K562 (cell line): Measurements from ENCODE around the gene COG4. TPM values are rescaled to one million over a fixed set of nuclear protein-coding genes. Genes with fewer than 3 reads are reported as not detected.

Experiments
- MAFK ChIP-seq: IDR thresholded peaks from 2 replicates; pipeline ENCODE4 v1.6.1; 2011; ENCODE audit warnings: low read length, improper control_type of control experiment
- MCM3 ChIP-seq: fragments of 450-650 bp; IDR thresholded peaks from 2 replicates; pipeline ENCODE4 v1.6.1; 2016
- POLR3A ChIP-seq: IDR thresholded peaks from 2 replicates; pipeline ENCODE4 v1.6.1; 2011; ENCODE audit warnings: borderline replicate concordance, mild to moderate bottlenecking, moderate library complexity; ENCODE audit not compliant: insufficient read length, insufficient read depth; ENCODE audit errors: extremely low read depth
- ZBTB11 ChIP-seq, 3 experiments: fragments of 200-800 bp in 1 of 3; fragments of 250-450 bp in 1 of 3; fragments of 450-650 bp in 1 of 3; sonication (Bioruptor Pico) in 1 of 3; sonication (Bioruptor generic) in 1 of 3; formaldehyde crosslinking in 1 of 3; IDR thresholded peaks; 2 replicates each; pipeline versions ENCODE4 v1.6.1 to v1.8.0; 2016 to 2022; ENCODE audit warnings: mild to moderate bottlenecking in 2 of 3, missing genetic modification characterization in 2 of 3, missing compliant biosample characterization in 1 of 3, moderate library complexity in 1 of 3
- ZNF41 ChIP-seq: fragments of 250-450 bp; sonication (Bioruptor Pico); conservative IDR thresholded peaks from 2 replicates; pipeline ENCODE4 v1.4.0; 2020; ENCODE audit warnings: mild to moderate bottlenecking
- ZNF695 ChIP-seq: fragments of 450-650 bp; formaldehyde crosslinking; IDR thresholded peaks from 2 replicates; pipeline ENCODE4 v1.4.0; 2020; ENCODE audit warnings: mild to moderate bottlenecking, moderate library complexity
- ZNF696 ChIP-seq: fragments of 250-450 bp; sonication (Bioruptor Pico); conservative IDR thresholded peaks from 2 replicates; pipeline ENCODE4 v1.4.0; 2020; ENCODE audit warnings: mild to moderate bottlenecking, moderate library complexity
- polyA plus RNA-seq, 8 experiments: library from polyadenylated mRNA; depleted of rRNA in 4 of 8; stranded (reverse) in 5 of 8; unstranded in 3 of 8; fragments of >200 nt; fragmentation: Nextera tagmentation in 2 of 8; fragmentation: Illumina TruSeq in 1 of 8; extraction: Ambion mirVana in 2 of 8; extraction: Trizol in 1 of 8; gene quantifications; 2 replicates each; pipeline versions ENCODE4 v1.2.1 to v1.2.3, GENCODE V29; 2011 to 2014; ENCODE audit warnings: inconsistent platforms in 1 of 8, missing spikeins in 1 of 8
- total RNA-seq, 7 experiments: library from RNA; depleted of rRNA in 6 of 7; stranded (reverse); fragments of >200 nt in 6 of 7; fragmentation: Illumina TruSeq in 2 of 7; extraction: Trizol in 2 of 7; gene quantifications; 2 replicates each; pipeline versions ENCODE4 v1.2.1 to v1.2.3, GENCODE V29; 2011 to 2021; ENCODE audit warnings: low replicate concordance in 1 of 7
- TF ChIP-seq, protein P1 (sequence below): fragments of 450-650 bp; IDR thresholded peaks from 2 replicates; pipeline ENCODE4 v1.6.1; 2016; ENCODE audit warnings: mild to moderate bottlenecking, moderate library complexity

Gene COG4
- total and polyA plus RNA-seq, 9 of the 15 experiments (the other 6 are each of a cell fraction or from before 2014, with no cell fraction given): 13.7 to 73.9 (median 44.2) TPM

DNA sequence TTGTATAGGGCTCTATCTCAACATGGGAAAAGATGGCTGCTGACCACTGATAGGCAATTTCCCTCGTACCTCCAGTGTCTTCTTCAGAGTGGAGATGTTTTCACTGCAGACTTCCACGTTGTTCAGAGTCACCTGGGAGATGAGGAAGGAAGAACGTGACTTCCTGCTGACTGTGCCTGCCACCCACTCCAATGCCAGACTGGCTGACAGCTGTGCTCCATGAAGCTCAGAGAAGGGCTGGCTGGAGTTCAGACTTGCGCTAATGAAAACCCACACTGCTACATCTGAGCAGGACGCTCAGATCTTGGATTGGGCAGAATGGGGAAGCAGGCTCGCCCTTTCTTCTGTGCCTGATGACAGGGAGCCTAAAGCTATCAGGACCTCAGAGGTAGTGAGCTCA lies 33.1 kb downstream of the COG4 start (continued):
- TF ChIP-seq, protein P1, sequence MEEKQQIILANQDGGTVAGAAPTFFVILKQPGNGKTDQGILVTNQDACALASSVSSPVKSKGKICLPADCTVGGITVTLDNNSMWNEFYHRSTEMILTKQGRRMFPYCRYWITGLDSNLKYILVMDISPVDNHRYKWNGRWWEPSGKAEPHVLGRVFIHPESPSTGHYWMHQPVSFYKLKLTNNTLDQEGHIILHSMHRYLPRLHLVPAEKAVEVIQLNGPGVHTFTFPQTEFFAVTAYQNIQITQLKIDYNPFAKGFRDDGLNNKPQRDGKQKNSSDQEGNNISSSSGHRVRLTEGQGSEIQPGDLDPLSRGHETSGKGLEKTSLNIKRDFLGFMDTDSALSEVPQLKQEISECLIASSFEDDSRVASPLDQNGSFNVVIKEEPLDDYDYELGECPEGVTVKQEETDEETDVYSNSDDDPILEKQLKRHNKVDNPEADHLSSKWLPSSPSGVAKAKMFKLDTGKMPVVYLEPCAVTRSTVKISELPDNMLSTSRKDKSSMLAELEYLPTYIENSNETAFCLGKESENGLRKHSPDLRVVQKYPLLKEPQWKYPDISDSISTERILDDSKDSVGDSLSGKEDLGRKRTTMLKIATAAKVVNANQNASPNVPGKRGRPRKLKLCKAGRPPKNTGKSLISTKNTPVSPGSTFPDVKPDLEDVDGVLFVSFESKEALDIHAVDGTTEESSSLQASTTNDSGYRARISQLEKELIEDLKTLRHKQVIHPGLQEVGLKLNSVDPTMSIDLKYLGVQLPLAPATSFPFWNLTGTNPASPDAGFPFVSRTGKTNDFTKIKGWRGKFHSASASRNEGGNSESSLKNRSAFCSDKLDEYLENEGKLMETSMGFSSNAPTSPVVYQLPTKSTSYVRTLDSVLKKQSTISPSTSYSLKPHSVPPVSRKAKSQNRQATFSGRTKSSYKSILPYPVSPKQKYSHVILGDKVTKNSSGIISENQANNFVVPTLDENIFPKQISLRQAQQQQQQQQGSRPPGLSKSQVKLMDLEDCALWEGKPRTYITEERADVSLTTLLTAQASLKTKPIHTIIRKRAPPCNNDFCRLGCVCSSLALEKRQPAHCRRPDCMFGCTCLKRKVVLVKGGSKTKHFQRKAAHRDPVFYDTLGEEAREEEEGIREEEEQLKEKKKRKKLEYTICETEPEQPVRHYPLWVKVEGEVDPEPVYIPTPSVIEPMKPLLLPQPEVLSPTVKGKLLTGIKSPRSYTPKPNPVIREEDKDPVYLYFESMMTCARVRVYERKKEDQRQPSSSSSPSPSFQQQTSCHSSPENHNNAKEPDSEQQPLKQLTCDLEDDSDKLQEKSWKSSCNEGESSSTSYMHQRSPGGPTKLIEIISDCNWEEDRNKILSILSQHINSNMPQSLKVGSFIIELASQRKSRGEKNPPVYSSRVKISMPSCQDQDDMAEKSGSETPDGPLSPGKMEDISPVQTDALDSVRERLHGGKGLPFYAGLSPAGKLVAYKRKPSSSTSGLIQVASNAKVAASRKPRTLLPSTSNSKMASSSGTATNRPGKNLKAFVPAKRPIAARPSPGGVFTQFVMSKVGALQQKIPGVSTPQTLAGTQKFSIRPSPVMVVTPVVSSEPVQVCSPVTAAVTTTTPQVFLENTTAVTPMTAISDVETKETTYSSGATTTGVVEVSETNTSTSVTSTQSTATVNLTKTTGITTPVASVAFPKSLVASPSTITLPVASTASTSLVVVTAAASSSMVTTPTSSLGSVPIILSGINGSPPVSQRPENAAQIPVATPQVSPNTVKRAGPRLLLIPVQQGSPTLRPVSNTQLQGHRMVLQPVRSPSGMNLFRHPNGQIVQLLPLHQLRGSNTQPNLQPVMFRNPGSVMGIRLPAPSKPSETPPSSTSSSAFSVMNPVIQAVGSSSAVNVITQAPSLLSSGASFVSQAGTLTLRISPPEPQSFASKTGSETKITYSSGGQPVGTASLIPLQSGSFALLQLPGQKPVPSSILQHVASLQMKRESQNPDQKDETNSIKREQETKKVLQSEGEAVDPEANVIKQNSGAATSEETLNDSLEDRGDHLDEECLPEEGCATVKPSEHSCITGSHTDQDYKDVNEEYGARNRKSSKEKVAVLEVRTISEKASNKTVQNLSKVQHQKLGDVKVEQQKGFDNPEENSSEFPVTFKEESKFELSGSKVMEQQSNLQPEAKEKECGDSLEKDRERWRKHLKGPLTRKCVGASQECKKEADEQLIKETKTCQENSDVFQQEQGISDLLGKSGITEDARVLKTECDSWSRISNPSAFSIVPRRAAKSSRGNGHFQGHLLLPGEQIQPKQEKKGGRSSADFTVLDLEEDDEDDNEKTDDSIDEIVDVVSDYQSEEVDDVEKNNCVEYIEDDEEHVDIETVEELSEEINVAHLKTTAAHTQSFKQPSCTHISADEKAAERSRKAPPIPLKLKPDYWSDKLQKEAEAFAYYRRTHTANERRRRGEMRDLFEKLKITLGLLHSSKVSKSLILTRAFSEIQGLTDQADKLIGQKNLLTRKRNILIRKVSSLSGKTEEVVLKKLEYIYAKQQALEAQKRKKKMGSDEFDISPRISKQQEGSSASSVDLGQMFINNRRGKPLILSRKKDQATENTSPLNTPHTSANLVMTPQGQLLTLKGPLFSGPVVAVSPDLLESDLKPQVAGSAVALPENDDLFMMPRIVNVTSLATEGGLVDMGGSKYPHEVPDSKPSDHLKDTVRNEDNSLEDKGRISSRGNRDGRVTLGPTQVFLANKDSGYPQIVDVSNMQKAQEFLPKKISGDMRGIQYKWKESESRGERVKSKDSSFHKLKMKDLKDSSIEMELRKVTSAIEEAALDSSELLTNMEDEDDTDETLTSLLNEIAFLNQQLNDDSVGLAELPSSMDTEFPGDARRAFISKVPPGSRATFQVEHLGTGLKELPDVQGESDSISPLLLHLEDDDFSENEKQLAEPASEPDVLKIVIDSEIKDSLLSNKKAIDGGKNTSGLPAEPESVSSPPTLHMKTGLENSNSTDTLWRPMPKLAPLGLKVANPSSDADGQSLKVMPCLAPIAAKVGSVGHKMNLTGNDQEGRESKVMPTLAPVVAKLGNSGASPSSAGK: no peak
- TF ChIP-seq MCM3 (no peak), POLR3A (no peak), ZBTB11 (CRISPR knock-in tag; IDR thresholded peaks at IDR 0.05) (no peak), ZNF41 (CRISPR knock-in tag) (no peak), ZNF696 (CRISPR knock-in tag) (no peak), ZNF695 (CRISPR knock-in tag) (no peak), MAFK (no peak)
